GM19395 (cell line): ENCODE measurements around the gene PCTP.
A peak's percentile ranks its signal among the peaks of the same experiment; 100 is the strongest.

Source experiments
- ATAC-seq: cut with Tn5 transposase; IDR thresholded peaks from one replicate; pipeline ENCODE4 v1.9.1; 2021; ENCODE audit warnings: mild to moderate bottlenecking, moderate library complexity; ENCODE audit not compliant: unreplicated experiment

The PCTP gene

DNA sequence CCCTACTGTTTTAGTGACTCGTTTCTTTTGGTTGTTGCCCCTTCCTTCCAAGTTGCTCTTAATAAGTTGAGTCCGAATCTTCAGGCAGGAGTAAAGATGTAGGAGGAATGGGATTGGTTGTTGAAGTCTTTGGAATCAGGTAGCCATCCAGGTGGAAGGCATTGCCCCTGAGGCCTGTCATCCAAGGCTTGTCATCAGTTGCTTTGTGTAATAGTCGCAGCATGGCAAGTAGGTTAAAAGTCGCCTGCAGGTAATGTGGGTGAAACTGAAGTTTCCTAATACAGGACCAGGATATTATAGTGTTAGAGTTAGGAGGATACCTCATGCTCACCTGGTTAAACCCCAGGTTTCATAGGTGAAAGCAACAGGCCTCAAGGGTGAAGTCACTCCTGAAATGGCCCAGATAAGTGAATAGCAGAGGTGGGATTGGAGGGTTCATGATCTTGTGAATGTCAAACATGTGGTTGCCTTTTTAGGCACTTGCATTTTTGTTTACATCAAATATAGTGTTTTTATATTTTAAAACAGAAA, 934 bp downstream of the PCTP start:
- ATAC-seq = no peak

DNA sequence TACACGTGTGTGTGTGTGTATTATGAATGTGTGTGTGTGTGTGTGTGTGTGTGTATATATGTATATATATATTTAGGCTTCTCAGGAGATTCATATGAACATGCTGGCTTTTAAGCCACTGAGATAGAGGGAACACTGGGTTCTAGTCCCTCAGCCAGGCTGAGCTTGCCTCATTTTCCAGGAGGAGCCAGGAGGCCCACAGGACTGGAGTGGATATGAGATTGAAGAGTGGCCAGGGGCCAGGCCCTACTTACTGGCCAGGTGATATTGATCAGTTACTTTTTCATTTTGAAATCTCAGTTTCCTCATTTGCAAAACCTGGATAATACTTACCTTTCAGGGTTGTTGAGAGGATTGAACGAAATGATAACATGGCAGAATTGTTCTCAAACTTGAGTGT, 5.8 kb downstream of the PCTP start:
- ATAC-seq = no peak

DNA sequence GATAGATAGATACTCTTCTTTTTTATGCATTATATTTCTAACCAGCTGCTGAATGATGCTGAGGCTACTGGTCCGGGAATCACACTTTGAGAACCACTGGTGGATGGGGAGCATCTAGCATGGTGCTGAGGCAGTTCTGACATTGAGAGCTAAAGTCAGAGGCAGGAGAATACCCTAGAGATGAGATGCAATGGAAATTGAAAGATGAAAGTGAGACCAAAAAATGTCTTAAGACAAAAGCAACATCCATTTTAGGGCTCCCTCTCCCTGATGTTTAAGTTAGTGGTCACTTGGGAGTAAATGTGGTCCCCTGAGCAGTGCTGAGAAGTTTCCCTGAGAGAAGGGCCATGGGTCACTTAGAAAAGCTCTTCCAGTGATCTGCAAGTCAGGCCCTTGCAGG, 6.8 kb downstream of the PCTP start:
- ATAC-seq = peak; percentile 56

DNA sequence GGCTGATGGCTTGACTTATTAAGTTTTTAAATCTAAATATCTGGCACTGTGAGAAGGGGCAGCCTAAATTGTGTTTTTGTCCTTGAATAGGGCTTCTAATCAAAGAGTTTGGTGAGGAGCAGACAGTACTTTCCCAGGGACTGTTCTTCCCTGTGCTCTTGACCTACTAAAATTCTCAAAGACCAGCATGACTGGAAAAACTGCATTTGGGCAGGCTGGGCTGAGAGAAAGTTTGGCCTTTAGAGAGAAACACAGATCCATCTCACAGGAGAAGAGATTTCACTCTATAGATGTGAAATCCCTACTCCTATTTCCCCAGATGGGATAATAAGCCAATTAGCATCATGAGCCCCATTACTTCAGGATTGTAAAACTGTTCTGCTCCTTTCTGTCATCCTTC, 7.3 kb downstream of the PCTP start:
- ATAC-seq = no peak

DNA sequence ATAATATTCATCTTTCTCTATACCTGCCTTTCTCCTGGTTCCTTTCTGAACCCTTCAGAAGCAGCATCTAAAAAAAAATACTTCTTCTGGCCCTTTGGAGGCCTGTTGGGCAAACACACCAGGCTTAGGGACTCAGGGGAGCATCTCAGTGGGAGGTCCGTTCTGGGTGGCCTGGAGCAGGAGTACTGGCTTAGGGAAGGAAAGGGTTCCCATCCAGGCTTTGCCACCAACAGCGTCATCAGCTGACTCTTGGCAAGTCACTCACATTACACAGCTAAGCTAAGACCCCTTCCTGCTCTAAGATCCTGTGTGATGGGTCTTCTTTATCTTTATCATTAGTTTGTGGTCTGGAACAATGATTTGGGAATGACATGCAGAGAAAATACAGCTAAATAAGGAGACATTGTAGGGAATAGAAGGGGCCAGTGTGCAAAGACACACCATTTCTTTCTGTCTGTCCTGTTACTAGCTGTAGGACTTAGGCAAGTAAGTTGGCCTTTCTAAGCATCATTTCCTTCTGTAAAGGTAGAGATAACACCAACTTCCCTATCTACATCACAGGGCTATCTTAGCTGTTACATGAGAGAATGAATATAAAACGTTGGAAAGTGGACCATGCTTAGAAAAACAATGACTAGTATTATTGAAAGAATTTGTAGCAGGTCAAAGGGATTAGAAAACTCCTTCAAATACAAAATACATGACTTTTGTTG, 9.9 kb downstream of the PCTP start:
- ATAC-seq = no peak

DNA sequence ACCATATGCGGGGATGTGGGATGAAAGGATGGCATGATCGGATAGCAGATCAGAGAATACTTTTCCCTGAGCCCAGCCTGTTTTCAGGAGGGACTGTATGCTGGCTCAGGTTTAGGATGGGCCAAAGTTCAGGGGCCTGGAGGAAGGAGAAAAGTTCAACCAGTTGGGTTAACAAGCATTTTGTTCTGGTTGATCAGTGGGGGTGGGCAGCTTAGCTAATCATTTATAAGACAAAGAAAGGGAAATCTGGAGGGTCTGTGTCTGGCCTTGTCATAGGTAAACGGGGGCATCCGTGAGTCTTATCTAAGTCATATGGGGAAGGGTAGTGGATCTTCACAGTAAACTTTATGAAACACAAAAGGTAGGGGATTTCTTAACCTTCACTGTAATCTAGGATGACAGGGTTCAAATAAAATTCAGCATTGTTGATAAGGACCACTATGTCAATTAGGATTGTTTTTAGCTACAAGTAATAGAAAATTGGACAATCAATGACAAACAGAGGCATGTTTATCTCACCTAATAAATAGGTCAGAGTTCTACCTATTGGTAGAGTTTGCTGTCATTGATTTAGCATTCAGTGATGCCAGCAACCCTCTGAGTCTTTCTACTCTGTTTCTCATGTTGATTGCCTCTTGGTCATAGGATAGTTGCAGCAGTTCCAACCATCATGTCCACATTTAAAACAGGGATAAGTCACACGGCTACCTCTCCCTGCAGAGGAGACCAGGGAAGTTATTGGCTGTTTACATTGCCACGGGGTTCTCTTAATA, 11.4 kb downstream of the PCTP start:
- no peak for ATAC-seq

DNA sequence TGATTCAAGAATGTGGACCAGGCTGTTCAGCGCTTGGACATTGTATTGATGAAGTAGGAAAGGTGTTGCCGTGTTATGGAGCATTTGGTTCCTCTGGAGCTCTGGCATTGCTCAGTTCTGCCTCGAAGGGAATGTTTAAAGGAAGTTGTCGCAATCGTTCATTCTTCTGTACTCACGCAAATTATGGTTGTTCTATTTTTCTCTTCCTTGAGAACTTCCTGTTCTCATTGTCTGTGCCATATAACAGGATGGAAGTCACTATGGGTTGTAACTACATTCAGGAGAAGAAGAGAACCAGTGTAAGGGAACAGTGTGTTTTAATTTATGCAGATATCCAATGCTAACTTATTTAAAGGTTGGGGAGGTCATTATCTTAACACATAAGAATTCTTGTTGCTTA, 13.0 kb downstream of the PCTP start:
- no peak for ATAC-seq

DNA sequence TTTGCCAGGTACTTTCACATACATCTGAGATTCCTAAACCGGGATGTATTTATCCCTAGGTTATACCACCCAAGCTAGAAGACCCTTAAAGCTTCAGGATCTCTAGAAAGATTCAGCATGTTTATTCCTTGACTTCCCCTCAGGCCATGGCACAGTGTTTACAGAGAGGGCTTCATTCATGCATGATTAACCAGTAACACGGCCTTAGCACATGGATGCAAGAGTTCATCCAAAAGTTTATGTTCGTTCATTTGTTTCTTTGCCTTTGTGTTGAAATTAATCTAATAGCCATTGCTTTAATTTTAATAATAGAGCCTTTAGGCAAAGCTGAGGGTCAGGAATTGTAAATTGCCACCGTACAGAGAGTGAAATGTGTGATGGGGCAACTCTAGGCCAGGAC, 13.8 kb downstream of the PCTP start:
- ATAC-seq = no peak

DNA sequence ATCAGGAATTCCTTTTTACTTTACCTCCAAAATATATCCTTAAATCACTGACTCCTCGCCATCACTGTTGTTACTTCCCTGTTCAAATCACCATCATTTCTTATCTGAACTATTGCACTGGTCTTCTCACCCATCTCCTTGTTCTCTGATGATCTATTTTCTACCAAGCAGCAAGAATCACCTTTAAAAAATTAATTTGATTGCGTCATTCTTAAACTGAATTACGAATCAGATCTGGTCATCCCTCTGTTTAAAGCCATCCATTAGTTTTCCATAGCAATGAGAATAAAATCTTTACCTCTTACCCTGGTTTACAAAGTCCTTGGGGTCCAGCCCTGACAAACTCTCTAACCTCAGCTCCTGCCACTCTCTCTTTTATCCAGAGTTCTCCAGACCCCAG, 14.6 kb downstream of the PCTP start:
- ATAC-seq = no peak

DNA sequence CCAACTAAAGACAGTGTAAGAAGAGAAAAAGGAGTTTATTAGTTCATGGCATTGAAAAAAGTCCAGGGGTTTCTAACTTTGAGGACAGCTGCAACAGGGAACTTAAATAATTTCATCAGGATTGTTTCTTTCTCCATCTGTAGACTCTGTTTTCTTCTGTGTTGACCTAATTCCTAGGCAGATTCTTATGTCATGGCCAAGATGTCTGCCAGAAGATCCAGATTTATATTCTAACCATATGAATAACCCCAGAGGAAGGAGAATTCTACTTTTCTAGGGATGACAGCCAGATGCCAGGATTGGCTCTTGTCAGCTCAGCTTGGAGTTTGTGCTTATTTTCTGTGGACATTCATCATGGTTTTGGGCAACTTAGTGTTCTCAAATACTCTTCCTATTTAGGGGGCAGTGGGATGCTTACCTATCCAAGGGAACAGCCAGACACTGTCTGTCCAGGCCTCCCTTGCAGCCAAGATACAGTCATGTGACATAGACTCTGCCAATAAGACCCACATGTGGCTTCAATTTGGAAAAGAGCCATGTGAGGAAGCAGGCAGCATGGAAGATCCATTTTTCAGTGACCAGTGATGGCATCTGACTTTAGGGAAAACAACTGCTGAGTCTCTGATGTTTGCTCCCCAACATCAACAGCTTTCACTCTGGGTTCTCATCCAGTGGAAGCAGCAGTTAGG, 18.2 kb downstream of the PCTP start:
- ATAC-seq = no peak

DNA sequence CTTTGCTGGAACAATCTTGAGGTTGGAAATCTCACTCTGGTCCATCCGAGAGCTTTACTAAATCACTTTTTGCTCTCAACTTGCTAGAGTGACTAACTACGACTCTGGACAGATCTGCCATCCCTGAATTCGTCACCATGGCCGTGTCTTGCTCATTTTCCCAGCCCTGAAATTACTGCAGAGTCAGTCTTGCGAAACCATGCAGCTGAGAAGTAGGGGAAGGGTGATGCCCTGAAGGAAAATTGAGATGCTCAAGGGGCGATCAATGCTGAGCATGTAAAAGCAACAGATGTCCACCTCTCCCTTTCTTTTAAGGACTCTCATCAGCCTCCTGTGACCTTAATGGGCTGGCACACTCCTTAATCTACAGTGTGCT, 18.8 kb downstream of the PCTP start:
- ATAC-seq = no peak

DNA sequence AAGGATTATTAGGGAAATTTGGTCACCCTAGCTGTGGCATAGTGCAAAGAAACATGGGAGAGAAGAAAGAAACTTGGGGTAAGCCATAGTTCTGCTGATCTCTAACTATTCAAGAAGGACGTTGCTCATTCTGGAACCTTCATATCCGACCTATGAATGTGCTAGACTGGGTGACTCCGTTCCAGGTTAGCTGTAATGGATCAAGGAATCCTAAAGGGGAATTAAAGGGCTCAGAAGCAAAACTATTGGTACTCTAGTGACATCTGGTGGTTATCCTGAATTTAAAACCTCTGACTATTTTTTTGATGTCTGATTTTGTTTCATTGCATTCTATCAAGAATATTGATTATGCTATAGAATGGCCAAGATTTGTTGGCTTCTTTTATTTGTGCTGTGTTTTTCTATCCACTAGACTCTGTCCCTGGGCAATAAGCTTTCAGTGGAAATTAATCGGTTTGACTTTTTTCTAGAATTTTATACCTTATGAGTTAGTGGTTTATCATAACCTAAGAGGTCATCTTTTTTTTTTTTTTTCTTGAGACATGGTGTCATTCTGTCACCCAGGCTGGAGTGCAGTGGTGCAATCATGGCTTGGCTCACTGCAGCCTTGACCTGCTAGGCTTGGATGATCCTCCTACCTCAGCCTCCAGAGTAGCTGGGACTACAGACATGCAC, 19.5 kb downstream of the PCTP start:
- no peak for ATAC-seq

DNA sequence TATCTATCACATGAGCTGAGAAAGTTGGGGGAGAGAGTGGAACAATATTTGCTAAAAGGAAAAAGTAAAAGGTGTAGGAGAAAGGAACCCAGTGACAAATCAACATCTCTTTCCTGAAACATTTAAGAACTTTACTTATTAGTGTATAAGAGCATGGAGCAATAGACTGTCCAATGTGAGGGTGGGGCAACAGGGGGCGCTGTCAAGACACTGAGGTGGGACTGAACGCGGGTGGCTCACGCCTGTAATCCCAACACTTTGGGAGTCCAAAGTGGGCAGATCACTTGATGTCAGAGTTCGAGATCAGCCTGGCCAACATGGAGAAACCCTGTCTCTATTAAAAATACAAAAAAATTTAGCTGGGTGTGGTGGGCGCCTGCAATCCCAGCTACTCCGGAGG, 21.2 kb downstream of the PCTP start:
- no peak for ATAC-seq

DNA sequence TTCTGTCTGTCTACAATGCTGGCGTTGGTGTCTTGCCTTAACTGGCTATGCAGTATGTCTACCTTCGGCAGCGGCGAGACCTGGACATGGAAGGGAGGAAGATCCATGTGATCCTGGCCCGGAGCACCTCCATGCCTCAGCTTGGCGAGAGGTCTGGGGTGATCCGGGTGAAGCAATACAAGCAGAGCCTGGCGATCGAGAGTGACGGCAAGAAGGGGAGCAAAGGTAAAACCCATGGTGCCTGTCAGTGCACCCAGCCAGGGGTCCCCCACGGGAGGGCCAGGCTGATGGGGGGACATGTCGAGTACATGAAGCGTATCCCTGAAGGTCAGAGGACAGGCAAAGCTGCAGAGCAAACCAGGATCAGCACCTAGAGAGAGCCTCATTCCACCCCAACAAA, 22.8 kb downstream of the PCTP start:
- ATAC-seq = no peak

DNA sequence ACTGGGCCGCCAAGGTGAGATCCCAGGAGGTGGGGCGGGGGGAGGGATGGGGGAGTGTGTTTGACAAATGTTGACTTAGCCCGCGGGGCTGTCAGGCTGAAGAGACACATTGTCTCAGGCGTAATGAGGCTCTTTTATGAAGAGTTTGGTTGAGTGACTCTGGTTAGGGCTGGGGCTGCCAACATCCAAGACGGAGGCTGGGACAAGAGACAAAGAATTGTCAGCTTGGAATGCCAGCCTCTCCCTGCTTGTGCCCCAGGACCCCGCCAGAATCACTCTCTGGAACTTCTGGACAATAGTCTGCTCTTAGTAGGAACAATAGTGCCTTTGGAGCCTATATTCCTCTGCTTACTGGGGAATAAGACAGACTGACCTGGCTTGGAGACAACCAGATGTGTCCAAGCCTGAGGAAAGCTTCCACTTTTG, 24.0 kb downstream of the PCTP start:
- ATAC-seq = no peak

DNA sequence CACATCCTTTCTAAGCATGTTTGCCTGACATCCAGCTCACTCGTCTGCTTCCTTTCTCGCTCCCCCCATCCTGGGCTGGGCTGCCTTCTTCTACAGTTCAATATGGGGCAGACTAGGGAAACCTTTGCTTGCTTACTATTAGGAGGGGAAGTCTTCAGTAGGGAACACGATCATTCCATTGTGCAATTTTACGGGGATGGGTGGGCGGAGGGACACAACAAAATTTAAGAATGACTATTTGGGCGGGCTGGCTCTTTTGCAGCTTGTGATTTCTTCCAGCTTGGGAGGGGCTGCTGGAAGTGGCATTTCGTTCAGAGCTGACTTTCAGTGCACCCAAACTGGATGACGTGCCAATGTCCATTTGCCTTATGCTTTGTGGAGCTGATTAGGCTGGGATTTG, 25.4 kb downstream of the PCTP start:
- no peak for ATAC-seq

DNA sequence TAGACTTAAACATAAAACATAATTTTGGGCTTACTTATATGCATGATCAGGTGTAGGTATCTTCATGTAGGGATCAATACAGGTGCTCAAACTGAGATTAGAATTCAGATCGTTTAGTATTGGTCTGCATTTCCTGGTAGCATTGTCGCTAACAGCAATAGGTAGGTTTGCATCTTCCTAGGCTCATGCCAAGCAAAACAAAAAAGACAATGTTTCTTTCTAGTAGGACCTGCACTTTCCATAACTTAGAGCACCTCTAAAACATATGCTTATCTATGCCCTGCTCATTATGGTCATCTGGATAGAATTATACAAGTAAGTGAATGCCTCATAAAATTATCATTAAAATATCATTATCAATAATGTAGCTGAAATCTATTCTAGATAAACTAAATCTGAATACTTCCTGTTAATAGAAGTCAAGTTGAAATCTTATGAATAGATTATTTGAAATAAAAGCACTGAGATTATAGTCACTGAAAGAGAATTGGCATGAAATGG, 26.7 kb downstream of the PCTP start:
- ATAC-seq = no peak

DNA sequence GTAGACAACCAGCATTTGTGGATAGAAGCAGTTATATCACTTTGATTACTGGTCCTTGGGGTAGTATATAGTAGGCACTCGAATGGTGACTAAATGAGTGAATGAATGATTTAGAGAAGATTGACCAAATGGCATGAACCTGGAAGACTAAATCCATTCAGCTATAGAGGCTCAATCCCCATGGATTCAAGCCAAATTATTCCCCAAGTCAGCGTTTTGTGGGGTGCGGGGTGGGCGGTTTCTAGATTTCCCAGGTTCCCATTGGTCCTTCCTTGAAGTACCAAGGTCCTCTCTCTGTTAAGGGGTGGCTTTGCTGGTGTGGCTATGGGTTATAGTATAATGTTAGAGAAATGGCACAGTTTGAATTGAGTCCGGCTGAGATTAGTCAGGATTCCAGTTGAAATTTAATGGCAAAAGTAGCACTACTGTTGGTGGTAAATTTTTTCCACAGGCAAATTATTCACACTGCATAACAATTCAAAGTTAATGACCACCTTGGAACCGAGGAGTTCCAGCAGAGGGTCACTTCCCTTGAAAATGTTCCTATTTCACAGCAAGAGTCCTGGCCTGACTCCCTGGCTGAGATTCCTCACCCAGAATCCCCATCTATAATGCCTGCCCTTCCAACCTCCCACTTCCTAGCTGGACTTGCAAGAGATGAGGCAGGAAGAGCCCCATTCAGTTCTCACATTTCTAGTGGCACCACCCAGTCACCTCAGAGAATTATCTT, 27.7 kb downstream of the PCTP start:
- no peak for ATAC-seq

DNA sequence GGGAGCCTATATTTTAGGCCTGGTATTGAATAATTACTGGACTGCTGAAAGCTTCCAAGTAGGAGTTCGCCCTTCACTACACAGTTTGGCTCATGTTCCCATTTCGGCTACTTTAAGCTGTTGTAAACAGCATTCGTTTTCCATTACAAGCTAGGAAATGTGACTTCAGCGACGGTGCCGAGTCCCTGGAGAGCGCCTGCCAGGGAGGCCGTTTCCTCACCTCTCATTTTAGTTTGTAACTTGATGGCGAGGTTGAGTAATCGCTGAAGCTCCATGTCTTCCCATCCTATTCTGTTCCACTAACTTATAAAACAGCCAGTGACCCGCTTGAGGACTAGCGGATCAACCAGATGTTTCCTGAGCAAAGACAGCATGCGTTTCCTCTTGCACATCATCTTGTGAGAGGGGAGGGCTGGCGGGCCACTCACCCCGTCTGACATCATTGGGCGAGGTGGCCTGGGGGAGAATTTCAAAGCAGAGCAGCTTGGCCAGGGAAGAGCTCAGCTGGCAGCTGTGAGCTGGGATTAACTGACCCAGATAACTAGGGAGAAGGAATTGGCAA, 32.9 kb downstream of the PCTP start:
- ATAC-seq = no peak

DNA sequence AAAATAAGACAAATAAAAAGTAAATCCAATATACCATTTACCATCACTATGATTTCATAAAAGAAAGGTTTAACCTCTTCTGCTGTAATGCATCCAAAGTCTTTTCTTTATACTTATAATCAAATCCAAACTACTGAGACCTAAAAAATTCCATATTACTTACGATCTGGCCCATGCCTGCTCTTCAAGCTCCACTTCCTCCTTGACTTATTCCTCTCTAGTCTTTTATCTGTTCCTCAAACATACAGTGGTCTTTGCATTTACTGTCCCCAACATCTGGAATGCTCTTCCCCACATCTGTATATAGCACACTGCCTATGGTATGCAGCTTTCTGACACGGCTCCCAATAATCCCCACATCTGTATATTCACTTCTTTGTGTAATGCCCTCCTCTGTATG, 33.8 kb downstream of the PCTP start:
- no peak for ATAC-seq
